ENCODE results near the gene NDUFB6.

NDUFB6 gene

DNA sequence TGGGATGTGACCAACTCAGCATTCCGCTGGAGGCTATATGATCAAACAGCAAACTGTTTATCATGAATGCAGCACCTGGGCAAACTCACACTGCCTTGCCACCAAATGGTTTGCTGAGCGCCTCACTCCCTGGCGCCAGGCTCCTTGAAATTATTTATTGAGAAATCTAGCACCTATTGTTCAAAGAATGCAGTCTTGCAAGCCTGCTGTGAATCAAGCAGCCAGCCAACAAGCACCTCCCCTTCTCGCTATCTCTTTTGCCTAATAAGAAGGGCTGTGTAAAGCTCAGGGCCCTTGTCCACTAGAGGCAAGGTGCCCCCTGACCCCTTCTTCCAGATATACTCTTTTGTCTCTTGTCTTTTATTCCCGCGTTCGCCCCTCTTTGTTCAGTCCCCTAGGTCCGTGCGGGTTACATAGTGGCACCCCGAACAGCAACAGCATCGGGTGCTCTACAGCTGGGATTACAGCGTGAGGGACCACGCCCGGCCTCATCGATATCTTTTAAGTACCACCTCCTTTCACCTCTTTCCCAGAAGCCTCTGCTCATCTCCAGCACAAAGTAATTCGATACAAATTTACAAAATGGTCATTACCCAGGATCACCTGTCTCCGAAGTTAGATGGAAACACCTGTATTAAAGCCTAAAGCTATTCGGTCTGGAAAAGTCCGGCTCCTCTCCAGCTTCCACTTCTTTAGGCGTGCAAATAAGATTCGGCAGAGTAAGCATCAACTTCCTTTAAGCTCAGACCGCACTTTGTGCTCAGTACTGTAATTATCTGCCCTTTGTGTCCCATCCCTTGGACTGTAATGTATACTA, 47.9 kb downstream of the NDUFB6 start:
- TF ChIP-seq, protein P1, sequence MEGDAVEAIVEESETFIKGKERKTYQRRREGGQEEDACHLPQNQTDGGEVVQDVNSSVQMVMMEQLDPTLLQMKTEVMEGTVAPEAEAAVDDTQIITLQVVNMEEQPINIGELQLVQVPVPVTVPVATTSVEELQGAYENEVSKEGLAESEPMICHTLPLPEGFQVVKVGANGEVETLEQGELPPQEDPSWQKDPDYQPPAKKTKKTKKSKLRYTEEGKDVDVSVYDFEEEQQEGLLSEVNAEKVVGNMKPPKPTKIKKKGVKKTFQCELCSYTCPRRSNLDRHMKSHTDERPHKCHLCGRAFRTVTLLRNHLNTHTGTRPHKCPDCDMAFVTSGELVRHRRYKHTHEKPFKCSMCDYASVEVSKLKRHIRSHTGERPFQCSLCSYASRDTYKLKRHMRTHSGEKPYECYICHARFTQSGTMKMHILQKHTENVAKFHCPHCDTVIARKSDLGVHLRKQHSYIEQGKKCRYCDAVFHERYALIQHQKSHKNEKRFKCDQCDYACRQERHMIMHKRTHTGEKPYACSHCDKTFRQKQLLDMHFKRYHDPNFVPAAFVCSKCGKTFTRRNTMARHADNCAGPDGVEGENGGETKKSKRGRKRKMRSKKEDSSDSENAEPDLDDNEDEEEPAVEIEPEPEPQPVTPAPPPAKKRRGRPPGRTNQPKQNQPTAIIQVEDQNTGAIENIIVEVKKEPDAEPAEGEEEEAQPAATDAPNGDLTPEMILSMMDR (IDR thresholded peaks at IDR 0.05), result no peak

DNA sequence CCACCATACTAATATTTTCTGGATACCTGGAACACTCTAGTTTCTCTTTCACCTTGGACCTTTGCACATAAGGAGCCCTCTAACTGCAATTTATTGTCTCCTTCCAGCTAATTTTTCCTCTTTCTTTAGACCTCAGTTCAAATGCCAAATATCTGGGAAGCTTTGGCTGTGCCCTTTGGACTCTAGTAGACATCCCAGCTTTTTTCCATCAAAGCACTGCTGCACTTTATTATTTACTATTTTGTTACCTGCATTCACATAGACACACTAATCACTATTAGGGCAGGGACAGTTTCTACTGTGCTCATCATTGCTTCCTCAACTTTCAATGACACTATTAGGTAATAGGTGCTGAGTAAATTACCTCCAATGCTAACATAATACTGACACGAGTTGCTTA, 49.0 kb downstream of the NDUFB6 start:
- TF ChIP-seq, protein P1 (IDR thresholded peaks at IDR 0.05), result no peak

DNA sequence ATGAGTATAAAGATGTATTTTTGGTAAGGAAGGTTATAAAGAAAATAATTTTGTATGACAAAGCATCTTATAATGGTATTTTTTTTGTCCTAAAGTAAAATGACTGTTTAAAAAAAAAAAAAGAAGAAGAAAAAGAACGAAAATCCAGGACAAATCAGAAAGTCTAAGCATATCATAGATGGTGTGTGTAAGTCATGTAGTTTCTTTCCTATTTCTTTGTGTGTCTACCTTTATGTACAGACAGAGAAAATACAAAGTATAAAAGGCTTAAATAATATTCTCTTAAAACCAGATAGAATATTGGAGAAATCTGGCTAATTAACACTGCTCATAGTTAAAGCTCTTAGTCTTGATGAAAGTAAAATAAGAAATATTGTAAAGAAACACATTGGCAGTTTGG, 54.7 kb downstream of the NDUFB6 start:
- TF ChIP-seq, protein P1 (IDR thresholded peaks at IDR 0.05), result no peak

DNA sequence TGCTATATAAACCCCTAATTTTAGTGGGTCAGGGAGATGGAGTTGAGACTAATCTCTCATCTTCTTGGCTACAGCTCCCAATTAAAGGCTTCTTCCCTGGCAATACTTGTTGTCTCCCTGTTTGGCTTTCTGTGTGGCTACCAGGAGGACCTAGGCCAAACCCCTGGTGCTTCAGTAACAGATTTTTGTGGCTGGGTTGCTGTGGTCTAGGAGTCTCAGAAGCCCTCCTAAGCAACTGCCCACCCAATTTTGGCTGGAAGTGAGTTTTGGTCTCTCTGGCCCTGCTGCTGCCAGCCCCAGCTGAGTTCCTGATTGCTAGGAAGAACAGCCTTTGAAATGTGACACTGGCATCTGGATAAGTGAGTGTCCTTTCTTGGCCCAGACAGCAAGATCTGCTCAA, 56.7 kb downstream of the NDUFB6 start:
- TF ChIP-seq, protein P1 (IDR thresholded peaks at IDR 0.05), result no peak

DNA sequence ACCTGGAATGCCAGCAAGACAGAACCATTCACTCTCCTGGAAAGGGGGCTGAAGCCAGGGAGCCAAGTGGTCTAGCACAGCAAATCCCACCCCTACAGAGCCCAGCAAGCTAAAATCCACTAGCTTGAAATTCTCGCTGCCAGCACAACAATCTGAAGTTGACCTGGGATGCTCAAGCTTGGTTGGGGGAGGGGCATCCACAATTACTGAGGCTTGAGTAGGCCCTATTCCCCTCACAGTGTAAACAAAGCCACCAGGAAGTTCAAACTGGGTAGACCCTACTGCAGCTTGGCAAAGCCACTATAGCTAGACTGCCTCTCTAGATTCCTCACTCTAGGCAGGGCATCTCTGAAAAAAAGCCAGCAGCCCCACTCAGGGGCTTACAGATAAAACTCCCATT, 64.2 kb downstream of the NDUFB6 start:
- TF ChIP-seq, protein P1 (IDR thresholded peaks at IDR 0.05), result no peak

DNA sequence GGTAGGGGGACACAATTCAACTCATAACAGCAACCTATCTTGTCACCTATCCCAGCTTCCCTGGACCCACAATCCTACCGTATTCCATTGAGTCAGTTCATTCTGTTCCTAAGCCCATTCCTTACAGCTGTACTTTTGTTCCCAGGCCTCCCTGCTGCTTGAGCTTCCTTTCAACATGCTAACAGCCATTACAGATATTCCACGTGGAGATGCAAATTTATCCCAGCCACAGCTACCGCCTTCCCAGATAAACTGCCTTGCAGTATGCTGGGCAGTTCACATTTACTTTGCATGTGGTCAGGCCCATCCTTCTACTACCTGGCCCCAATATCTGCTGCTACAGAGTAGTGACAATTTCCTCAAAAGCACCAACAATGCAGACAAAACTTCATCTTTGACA, 70.0 kb downstream of the NDUFB6 start:
- TF ChIP-seq, protein P1 (IDR thresholded peaks at IDR 0.05), result no peak

Data from LNCAP (cell line).